Measurements from ENCODE around the gene LY6G6F. TPM values are rescaled to one million over a fixed set of nuclear protein-coding genes. Genes with fewer than 3 reads are reported as not detected.
A peak's percentile ranks its signal among the peaks of the same experiment; 100 is the strongest.

LY6G6F gene
- total and polyA plus RNA-seq, 2 of the 13 experiments (the other 11 are each of a cell fraction or from before 2014, with no cell fraction given) = not detected

- TF ChIP-seq, protein P1, sequence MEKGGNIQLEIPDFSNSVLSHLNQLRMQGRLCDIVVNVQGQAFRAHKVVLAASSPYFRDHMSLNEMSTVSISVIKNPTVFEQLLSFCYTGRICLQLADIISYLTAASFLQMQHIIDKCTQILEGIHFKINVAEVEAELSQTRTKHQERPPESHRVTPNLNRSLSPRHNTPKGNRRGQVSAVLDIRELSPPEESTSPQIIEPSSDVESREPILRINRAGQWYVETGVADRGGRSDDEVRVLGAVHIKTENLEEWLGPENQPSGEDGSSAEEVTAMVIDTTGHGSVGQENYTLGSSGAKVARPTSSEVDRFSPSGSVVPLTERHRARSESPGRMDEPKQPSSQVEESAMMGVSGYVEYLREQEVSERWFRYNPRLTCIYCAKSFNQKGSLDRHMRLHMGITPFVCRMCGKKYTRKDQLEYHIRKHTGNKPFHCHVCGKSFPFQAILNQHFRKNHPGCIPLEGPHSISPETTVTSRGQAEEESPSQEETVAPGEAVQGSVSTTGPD (CRISPR knock-in tag; IDR thresholded peaks at IDR 0.05) = peak; percentile 52; the same call in 1 of the 2 replicates
- TF ChIP-seq ERF (CRISPR knock-in tag; IDR thresholded peaks at IDR 0.05) = peak; percentile 93
- TF ChIP-seq IKZF4 (CRISPR knock-in tag; IDR thresholded peaks at IDR 0.05; ENCODE audit: borderline replicate concordance, low read depth, not compliant biosample characterization) = no peak
- TF ChIP-seq ZSCAN9 (CRISPR knock-in tag; IDR thresholded peaks at IDR 0.05; ENCODE audit: borderline replicate concordance) = peak; percentile 81; the same call in 1 of the 2 replicates
- TF ChIP-seq ZNF564 (CRISPR knock-in tag; IDR thresholded peaks at IDR 0.05) = peak; percentile 70; the same call in 1 of the 2 replicates
- TF ChIP-seq ZNF430 (CRISPR knock-in tag; IDR thresholded peaks at IDR 0.05) = peak; percentile 8; the same call in 1 of the 2 replicates
- TF ChIP-seq PCBP1 (IDR thresholded peaks at IDR 0.05; ENCODE audit: borderline replicate concordance, low read depth, low read length) = peak; percentile 66; the same call in 1 of the 2 replicates
- TF ChIP-seq TIGD3 (CRISPR knock-in tag; IDR thresholded peaks at IDR 0.05; ENCODE audit: borderline replicate concordance) = no peak; the same call in 1 of the 2 replicates
- TF ChIP-seq ZNF24 (IDR thresholded peaks at IDR 0.05) = 0 out of 2 replicates have a peak, but pooled peaks have one; percentile 13
- TF ChIP-seq SKIL (CRISPR knock-in tag; IDR thresholded peaks at IDR 0.05; ENCODE audit: borderline replicate concordance) = 0 out of 2 replicates have a peak, but pooled peaks have one; percentile 17
- TF ChIP-seq ETV5 (CRISPR knock-in tag; IDR thresholded peaks at IDR 0.05; ENCODE audit: borderline replicate concordance) = peak; percentile 87; the same call in 1 of the 2 replicates
- peak; percentile 37; the same call in 1 of the 2 replicates for TF ChIP-seq SMC3 (IDR thresholded peaks at IDR 0.05; ENCODE audit: low read length)
- TF ChIP-seq IRF1 (CRISPR knock-in tag; IDR thresholded peaks at IDR 0.05; ENCODE audit: low read depth) = no peak
- no peak for TF ChIP-seq E2F5 (CRISPR knock-in tag; conservative IDR thresholded peaks at IDR 0.05)
- no peak for TF ChIP-seq TCF12 (IDR thresholded peaks at IDR 0.05)
- no peak; the same call in 1 of the 2 replicates for TF ChIP-seq TCF12 (CRISPR knock-in tag; IDR thresholded peaks at IDR 0.05)
- no peak for TF ChIP-seq EZH2 (conservative IDR thresholded peaks at IDR 0.05; ENCODE audit: low read depth, low read length)
- no peak for TF ChIP-seq KLF13 (CRISPR knock-in tag; IDR thresholded peaks at IDR 0.05)
These were observed 3.6 kb upstream of the LY6G6F start, which contains the start of gene ABHD16A (continued) for GRCh38 chr6:31702819-31703716.
